GM19463 (cell line): ENCODE data around the gene PAX5.

Source experiments
- ATAC-seq: cut with Tn5 transposase; IDR thresholded peaks from one replicate; pipeline ENCODE4 v1.9.1; 2021; ENCODE audit warnings: mild to moderate bottlenecking, moderate library complexity; ENCODE audit not compliant: unreplicated experiment

The PAX5 gene

DNA sequence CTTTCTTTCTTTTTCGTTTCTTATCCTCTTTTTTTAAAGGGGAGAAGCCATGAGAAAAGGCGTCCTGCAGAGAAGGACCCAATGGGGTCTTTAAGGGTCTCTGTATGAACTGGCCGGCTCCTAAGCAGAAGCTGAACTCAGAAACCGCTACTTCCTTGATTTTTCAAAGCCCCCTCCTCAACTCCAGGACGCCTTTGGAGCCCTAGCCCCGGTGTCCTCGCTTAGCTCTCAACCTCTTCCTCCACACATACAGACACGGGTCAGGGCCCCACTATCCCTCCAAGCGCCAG lies 8.3 kb downstream of the PAX5 start:
- ATAC-seq: no peak

DNA sequence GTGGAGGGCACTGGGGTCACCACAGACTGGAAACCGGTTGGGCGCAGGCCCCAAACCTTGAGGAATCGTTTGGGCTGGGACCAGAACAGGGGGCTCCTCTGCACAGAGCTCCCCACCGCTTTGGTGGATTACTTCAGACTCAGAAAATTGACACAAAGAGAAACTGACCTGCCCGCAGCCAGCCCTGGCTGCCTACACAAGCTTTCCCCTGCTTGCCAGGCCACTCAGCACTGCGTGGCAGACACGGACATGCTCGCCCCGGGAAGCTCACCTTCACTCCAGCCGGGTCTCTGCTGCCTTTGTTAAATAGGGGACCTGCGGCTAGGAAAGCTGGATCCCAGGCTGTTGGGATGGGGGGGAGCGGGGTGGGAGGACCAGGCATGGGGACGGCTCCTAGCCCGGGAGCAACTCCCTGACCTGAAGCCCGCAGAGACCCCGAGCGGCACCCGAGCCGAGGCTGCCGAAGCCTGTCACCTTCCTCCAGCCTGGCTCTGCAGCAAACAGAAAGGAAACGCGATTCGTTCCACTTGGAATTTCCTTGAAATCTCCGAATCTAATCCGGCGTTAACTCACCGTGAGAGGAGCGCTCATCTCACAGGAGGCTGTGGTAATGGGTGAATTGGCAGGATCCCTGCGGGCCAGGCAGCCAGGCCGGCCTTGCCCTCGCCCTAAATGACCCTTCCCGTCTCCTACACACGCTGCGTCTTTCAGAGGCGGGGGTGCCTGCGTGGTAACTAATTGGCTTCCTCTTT lies 8.8 kb downstream of the PAX5 start:
- no peak for ATAC-seq

DNA sequence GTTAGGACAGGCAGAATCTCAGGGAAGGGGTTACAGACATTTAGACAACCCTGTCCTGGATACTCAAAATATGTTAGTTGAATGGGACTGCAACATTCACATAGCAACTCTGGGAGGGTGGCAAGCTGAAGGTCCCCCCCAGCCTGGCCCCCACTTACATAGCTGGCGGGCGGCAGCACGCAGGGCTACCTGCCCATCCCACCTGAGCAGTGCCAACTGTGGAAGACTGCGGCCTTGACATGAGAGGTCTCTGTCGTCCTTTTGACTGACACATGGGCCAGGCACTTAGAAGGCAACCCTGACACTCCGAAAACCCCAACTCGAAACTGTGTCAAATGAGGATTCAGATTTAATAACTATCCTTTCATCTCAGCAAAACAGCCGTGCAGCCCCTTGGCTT lies 16.5 kb downstream of the PAX5 start:
- ATAC-seq: no peak

DNA sequence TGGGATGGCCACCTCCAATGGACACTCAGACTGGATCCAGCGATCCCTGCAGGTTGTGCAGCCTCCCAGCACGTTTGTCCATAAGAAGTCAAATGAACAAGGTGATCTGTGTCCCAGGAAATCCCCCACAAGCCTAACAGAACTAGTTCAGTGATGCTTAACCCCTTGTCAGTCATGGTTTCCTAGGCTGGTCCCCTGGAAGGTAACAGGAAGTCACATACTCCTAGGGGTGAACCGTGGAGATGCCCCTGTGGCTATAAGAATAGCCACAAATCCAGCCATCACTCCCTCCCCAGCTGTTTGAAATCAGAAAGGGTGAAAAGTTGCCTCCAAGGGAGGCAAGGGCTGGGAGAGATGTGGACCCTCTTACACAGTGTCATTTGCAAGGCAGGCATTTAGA lies 22.5 kb downstream of the PAX5 start:
- no peak for ATAC-seq

DNA sequence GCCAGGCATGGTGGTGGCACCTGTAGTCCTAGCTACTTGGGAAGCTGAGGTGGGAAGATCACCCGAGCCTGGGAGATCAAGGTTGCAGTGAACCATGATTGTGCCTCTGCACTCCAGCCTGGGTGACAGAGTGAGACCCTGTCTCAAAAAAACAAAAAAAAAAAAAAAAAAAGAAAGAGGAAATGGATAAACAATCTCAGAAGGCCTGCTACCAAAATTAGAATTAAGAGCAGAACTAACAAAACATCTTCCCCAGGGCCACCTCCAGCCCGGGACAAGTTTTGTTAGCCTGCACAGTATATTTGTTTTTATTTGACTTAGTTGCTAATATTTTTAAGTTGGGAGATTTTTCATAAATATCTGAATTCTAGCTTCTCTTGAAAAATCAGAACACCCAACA lies 23.1 kb downstream of the PAX5 start:
- no peak for ATAC-seq

DNA sequence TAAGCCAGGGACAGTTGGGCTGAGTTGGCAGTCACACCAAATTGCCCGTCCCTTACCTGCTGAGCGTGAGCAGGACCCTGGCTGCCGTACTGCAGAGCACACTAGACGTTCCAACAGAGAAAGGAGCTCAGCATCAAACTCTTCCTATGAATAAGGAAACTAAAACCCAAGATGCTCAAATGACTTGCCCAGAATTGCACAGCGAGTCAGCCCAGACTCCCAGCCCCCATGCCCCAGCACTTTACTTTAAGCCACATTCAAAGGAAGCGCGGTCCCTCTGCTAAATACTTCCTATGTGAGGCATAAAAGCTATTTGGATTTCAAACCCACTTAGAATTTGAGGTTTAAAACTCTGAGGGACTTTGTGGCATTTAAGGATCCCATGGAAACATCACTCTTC lies 23.9 kb downstream of the PAX5 start:
- ATAC-seq: no peak

DNA sequence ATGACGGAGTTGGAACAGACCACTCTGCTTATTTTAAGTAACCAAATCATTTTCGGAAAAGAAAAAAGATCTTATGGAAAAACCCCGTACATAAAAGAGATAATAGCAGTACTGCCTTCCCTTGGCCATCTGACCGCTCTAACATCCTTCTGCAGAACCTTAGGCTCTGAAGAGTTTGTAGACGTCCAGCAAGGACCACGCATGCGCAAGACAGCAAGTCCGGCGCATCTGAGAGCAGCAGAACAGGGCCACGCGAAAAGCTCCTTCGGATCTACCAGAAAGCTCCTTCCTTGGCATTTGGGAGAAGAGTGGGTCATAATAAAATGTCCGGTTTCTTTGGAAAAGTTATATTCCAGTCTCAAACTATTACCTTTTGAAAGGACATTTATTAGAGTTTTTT lies 26.8 kb downstream of the PAX5 start:
- ATAC-seq: no peak

DNA sequence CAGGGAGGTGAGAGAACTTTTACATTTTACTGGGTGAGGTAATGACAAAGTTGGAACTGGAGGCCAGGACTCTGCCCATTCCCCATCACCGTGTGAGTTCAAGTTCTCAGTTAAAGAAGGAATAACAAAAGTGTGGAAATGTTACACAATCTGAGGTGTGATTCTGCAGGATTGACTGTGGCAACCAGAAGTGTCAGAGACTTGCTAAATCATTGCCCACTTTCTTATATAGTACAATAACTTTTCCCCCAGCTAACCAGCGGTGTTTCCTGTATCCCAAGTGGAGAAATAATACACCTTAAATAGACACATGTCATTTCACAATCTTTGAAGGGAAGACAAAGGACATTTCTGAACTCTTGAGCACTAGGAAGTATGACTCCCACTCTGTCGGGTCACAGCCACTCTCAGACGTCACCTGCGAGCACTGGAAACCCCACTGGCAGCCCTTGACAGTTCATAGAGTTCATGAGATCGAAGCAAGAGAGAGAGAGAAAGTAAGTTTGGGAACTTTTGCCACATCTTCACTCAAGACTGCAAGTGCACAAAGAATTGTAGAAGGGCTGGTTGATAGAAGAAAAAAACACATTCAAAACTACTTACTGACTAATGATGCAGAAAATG lies 28.4 kb downstream of the PAX5 start:
- peak; percentile 43 for ATAC-seq

DNA sequence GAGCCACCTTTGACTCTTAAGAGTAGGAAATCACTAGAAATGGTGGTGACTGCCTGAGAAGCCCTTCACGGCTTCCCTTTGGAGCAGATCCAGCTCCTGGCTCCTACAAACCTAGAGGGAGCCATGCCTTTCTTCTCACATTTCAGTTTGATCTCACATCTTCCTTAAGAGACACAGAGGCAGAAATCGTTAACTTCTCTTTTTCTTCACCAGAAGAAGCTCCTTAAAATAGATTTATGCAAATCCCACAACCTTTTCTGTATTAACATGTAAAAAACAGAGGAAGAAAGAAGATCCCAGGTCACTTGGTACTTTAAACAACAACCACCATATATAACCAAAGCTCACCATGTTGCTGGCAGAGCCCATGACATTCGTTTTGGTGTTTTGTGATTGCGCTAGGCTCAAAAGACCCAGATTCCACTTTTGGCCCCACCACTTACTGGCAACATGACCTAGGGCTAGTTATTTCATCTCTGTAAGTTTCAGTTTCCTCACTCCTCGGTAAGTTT lies 29.6 kb downstream of the PAX5 start:
- no peak for ATAC-seq

DNA sequence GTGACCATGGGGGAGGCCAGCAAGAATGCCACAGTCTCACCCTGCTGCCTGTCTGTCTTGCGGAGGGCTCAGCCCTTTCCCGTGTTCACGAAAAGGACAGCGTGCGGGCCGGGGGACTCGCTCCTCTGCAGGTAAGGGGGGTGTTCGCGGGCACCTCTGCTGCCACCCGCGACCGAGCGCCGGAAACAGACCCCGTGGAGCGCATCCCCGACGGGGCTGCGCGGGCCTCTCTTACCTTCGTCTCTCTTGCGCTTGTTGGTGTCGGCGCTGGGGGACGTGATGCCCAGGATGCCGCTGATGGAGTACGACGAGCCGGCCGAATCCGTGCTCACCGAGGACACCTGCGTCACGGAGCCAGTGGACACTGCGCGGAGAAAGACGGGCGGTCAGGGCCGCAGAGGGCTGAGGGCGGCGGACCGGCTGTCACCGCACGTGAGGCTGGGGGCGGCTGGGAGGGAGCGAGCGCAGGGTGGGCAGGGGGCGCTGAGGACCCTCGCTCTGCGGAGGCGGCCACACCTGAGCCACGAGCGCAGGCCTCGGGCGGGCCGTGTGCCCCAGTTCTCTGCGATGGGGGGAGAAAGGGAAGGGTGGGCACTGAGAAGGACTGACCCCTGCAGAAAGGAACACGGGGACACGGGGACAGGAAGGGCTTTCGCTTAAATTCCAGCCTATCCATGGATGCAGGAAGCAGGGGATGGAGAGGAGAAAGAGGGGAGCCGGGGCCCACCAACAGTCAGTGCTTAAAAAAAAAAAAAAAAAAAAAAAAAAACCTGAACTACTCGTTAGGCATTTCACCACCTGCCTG lies 31.5 kb downstream of the PAX5 start:
- no peak for ATAC-seq

DNA sequence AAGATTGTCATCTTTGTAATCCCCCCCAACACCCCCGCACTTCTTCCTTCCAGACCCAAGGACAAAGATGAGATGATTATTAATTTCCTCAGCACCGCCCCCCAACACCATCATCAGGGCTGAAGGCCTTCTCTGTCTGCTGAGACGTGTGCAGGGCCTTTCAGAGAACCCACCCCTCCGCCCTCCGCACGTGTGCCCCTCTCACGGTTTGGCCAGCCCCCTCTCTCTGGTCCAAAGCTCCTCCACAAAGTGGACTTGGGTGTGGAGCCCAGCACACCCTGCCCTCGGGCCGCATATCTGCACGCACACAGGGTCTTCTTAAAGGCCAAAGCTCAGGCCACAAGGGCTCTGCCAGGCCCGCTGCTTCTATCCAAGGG lies 32.0 kb downstream of the PAX5 start:
- ATAC-seq: no peak

DNA sequence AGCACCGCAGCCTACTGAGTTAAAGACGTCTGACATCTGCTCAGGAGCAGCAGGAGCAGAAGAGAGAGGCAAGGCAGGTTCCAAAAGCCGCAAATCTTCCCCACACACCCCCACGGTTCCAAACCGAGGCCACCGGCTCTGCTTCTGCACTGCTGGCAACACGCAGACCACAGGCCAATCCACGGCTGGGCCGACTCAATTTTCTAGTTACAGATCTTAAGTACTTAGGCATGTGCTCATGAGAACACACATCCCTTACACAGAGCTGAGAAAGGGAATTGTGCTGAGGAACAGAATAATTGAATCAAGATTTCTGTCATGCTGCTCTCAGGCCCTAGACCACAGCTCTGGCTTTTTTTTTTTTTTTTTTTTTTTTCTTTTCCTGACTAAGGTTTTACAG lies 32.6 kb downstream of the PAX5 start:
- ATAC-seq: no peak

DNA sequence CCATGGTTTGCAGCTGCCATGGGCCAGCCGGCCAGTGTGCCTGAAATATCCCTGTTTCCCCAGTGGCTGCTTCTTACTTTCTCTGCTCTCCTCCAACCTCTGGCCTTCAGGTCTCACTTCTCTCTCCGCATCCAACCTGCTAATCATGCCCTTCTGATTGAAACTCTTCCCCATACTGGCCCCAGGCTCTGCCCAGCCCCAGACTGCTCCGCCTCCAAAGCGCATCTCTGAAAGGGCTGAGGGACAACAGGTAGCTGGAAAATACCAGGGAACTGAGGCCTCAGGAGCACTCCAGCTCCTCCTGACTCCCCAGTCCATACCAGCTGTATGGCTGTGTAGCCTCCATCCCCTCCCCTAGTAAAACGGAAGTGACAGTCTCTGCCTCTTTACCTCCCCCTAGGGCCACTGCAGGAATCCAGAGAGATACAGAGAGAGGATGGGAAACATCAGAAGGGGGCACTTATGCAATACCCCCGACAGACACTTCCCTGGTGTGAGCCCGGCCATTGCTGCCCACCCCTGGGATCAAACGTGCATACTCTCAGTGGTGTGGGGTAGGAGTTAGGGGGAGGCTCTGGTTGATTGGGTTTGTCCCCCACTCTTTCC lies 34.2 kb downstream of the PAX5 start:
- ATAC-seq: no peak

DNA sequence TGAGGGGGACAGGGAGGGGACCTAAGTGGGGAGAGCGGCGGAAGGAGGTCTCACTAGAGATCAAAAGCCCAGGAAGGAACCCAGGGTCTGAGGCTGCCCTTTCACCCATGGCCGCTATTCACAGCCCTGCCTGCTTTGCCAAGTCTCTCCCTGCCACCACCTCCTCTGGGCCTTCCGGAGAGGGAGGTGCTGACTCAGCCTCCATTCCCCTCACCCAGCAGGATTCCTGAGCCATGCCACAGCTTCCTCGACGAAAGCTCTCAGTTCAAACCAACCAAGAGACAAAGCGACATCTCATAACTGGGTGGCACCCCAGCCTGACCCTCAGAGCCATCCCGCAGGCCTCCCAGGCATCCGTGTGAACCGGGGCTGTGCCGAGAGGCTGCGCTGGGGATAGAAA lies 36.7 kb downstream of the PAX5 start:
- no peak for ATAC-seq

DNA sequence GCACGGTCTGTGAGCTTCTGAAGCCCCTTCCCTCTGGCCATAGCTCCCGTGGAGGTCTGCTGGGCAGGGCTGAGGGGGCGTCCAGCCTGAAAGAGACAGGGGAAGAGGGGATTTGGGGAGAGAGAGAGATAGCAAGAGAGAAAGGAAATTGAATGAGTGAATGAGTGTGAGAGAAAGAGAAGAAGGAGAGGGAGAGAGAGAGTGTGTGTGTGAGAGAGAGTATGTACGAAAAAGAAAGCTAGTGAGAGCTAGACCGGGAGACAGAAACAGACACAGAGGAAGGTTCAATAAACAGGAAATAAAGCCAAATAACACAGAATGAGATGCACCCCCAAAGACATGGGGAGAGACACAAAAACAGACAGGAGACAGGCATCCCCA lies 37.4 kb downstream of the PAX5 start:
- ATAC-seq: no peak

DNA sequence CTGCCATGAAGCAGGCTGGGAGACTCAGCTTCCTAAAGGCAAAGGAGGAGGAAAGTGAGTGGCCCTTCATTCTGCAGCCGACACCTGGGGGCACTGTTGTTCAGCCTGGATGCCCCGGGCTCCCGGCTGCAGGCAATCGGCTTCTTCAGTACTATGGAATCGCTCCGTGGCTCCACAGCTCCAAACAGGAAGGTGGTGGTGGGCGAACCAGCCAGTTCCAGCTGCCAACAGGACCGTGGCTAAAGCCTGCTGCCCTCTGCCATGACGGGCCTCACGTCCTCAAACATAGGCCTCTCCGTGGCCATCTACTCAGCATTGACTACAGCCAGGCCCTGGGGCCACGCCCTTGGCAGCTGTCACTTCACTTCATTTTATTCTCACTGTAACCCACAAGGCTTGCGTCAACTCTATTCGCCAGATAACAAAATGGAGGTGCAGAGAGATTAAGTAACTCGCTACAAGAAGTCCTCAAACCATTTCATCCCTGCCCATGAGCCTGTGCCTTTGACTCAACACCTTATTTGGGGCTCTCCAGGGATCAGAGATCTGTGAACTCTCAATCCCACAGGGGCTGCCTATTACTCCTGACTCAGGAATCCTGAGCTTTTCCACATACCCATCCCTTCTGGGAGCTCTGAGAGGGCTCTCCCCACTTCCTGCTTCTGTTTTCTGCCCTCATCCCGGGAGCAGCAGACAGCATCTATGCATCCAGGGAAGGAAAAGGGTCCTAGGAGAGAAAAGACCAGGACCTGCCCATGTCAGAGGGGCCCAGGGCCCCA lies 38.0 kb downstream of the PAX5 start:
- ATAC-seq: no peak

DNA sequence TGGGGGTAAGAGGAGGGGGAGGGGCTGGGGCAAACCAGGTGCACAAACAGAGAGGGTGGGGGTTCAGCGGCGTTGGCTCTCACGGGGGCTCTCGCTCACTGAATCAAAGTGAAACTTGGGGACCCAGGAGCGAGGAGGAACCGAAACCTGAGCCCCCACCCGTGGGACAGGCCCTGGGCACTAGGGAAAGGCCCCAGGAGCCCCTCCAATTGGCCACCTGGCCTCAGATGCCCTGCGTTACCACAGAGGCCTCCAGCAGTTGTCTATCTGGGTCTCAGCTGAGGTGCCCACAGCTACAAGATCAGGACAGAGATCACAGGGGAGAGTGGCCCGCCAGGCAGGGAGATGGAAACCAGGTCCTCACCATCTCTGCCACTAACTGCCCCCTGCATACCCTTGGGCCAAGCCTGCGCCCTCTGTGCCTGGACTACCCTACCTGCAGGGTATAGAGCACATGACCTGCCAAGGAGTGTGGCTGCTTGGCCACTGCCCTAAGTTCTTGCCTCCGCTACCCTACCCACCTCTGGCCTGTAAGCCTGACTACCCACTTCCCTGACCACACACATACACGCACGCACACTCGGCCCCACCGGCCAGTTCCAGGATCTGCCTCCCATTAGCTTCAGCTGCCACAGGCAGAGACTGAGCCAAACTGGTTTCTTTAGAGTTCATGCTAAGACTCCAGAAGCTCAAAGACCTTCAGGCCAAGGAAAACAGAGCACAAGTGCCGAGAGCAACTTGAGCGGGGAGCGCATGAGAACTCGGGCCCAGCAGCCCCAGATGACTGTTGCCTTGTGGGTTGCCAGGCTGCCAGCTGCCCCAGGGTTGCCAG lies 39.9 kb downstream of the PAX5 start:
- peak; percentile 69 for ATAC-seq

DNA sequence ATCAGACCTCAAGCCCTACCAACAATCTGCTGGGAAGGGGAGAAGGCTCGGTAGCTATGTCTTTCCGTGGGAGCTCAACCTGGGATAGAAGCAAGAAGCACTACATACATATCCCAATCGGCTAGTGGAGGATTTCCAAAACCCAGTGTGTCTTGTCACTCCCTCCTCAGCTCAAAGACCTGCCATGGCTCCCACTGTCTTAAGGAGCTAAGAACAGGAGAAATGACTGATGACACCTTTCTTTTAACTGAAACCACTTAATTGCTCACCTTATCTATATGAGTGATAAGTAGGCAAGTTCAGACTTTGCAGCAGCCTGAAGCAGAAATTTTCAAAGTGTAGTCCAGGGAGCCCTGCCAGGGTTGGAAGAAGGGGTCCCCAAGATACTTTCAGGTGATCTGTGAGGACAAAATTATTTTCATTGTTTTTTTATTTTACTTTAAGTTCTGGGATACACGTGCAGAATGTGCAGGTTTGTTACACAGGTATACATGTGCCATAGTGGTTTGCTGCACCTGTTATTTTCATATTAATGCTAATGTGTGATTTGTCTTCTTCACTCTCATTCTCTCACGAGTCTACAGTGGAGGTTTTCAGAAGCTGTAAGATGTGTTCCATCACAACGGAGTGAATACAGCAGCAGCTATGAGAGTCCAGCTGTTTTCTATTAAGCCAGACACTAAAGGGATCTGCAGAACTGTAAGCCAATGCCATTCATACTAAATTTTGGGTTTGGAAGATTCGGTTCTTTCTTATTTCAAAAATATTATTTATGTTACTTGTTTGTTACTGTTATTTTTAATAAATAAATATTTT lies 41.4 kb downstream of the PAX5 start:
- no peak for ATAC-seq

DNA sequence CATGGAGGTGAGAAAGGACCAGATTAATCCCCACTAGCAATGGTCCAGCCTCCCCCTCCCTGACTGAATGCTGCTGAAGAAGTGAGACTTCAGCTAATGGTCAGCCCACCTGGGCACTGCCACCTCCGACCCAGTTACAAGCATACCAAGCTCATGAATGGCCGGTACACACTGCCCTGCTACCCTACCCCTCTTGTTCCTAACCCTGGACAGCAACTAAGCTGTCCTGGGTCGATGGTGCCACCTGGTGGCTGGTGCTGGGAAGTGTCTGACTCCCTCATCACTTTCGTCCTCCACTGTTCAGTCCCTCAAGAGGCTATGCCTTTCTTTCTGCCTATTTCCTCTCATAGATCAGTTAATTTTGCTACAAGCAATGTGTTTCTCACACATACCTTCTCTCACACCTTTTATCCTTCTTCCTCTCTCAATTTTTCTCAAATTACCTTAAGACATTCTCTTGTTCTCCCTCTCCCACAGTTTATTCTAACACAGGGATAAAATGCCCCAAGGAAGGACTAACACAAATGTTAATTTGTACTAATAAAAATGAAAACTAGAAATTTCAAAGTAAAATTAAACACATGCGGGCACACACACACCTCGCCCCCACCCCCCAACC lies 42.4 kb downstream of the PAX5 start:
- ATAC-seq: no peak
